Measurements from ENCODE around the gene FAIM.

- TF ChIP-seq EP300 (IDR thresholded peaks at IDR 0.05) (no peak), CTCF (IDR thresholded peaks at IDR 0.05) (no peak), POLR2A (IDR thresholded peaks at IDR 0.05) (no peak)
Measured at GRCh38 chr3:138593488-138594149, 15.0 kb upstream of the FAIM start.
